Stomach (tissue), 9 donors: ENCODE results near the gene RBFOX2. TPM values are rescaled to one million over a fixed set of nuclear protein-coding genes. Genes with fewer than 3 reads are reported as not detected.
A peak's percentile ranks its signal among the peaks of the same experiment; 100 is the strongest.
"Not testable (repeated sequence)": the region's sequence is repeated elsewhere in the genome, so short reads cannot be mapped to it uniquely, and the experiment has no call there.

Experiments used
- DNase-seq, 2 donors: peaks; one replicate each; pipeline versions ENCODE4 v3.0.0 to v3.0.0-alpha.2; 2013 to 2019
- H3K27ac ChIP-seq, 5 donors: fragments of 200-600 bp in 4 of 5; sonication (generic) in 4 of 5; one replicate each; pipeline ENCODE4 v1.5.1; 2013 to 2019; ENCODE audit warnings: mild to moderate bottlenecking in 1 of 5, moderate library complexity in 1 of 5
- H3K27me3 ChIP-seq, 3 donors: fragments of 200-600 bp; sonication (generic); one replicate each; pipeline ENCODE4 v1.5.1; 2017 to 2019; ENCODE audit warnings: mixed run types in 1 of 3
- H3K36me3 ChIP-seq, 4 donors: fragments of 200-600 bp; sonication (generic); 1 replicate in 3 of 4; 2 replicates in 1 of 4; pipeline ENCODE4 v1.5.1; 2016 to 2019
- H3K4me1 ChIP-seq, 4 donors: fragments of 200-600 bp; sonication (generic); one replicate each; pipeline ENCODE4 v1.5.1; 2016 to 2019
- H3K4me3 ChIP-seq, 4 donors: fragments of 200-600 bp; sonication (generic) in 3 of 4; one replicate each; pipeline ENCODE4 v1.5.1; 2016 to 2019; ENCODE audit warnings: mild to moderate bottlenecking in 1 of 4
- H3K9me3 ChIP-seq, 4 donors: fragments of 200-600 bp; sonication (generic); one replicate each; pipeline ENCODE4 v1.5.1; 2016 to 2019
- CTCF ChIP-seq, 7 experiments: fragments of 450-650 bp in 4 of 7; fragments of 200-600 bp in 3 of 7; sonication (generic) in 3 of 7; IDR thresholded peaks; one replicate each; pipeline ENCODE4 v1.5.1; 2016 to 2019; ENCODE audit warnings: antibody characterized with exemption in 7 of 7, control low read depth in 2 of 7, mild to moderate bottlenecking in 1 of 7
- EP300 ChIP-seq: sonication (generic); formaldehyde crosslinking; IDR thresholded peaks from one replicate; pipeline ENCODE4 v1.6.1; 2017; ENCODE audit warnings: antibody characterized with exemption
- POLR2A ChIP-seq, 4 donors: fragments of 450-650 bp; IDR thresholded peaks; one replicate each; pipeline ENCODE4 v1.6.1; 2016; ENCODE audit warnings: antibody characterized with exemption in 4 of 4, control low read depth in 2 of 4, mild to moderate bottlenecking in 1 of 4, moderate library complexity in 1 of 4
- POLR2AphosphoS5 ChIP-seq, 3 donors: sonication (generic); formaldehyde crosslinking; IDR thresholded peaks; one replicate each; pipeline ENCODE4 v1.6.1; 2016; ENCODE audit warnings: antibody characterized with exemption in 3 of 3
- WGBS, 5 donors: extraction: QIAGEN DNeasy Blood & Tissue Kit in 3 of 5; methylation state at CpG; one replicate each; pipeline versions ENCODE4 v1.1.5 to v1.1.7; 2013 to 2018; 5-methylcytosine and 5-hydroxymethylcytosine counted together
- intact Hi-C: fragments of 100-400 bp; cut with DNase I; formaldehyde crosslinking; loops from one replicate; pipeline ENCODE4 v1.15.1; 2023; ENCODE audit warnings: low total_unique reads
- polyA plus RNA-seq, 3 donors: library from polyadenylated mRNA; stranded (reverse); fragments of 200-250 nt; gene quantifications; one replicate each; pipeline ENCODE4 v1.2.3, GENCODE V29; 2013
- total RNA-seq, 5 donors: library from RNA; depleted of rRNA; stranded (reverse); fragments of >200 nt; gene quantifications; one replicate each; pipeline versions ENCODE4 v1.1.0 to v1.2.3, GENCODE V29; 2014 to 2016
- donor health status: healthy with polysubstance abuse.
- donor health status: Bipolar disorder and iron deficiency.
- donor health status: healthy.

Gene RBFOX2
- total and polyA plus RNA-seq, 8 donors: 14.9 to 176 (median 46.7) TPM

GRCh38 chr22:35739076-35739930, 289.3 kb downstream of the RBFOX2 start:
- no peak overlapping the region for H3K27ac ChIP-seq
- intact Hi-C loops: no loop called here
- WGBS, 5 donors: 87 to 95% (median 90%) methylated on average over 12 of the region's 12 CpGs
- DNase-seq: peak in 1 of 2 donors; percentile 23
- H3K9me3 ChIP-seq: no peaks in the 10 kb centered on the region
- H3K36me3 ChIP-seq: peaks cover 7 to 58% (median 46%) of the 10 kb centered on the region in 4 donors
- H3K27me3 ChIP-seq: no peaks in the 10 kb centered on the region
- TF ChIP-seq EP300 (no peak), POLR2A (IDR thresholded peaks at IDR 0.05) (no peak), CTCF (IDR thresholded peaks at IDR 0.05) (peak in 1 of 7 experiments; percentile 22), POLR2AphosphoS5 (IDR thresholded peaks at IDR 0.05) (no peak)
- H3K4me1 ChIP-seq: no peaks in the 10 kb centered on the region
- no peak overlapping the region for H3K4me3 ChIP-seq

GRCh38 chr22:35737886-35738285, 290.7 kb downstream of the RBFOX2 start:
- intact Hi-C loops, H3K4me3 ChIP-seq, H3K27ac ChIP-seq, H3K9me3 ChIP-seq, H3K27me3 ChIP-seq, H3K4me1 ChIP-seq: not testable (repeated sequence)
- H3K36me3 ChIP-seq: peaks cover 7 to 44% (median 32%) of the 10 kb centered on the region in 4 donors
- DNase-seq: peak in 1 of 2 donors; percentile 7
- whole genome bisulfite sequencing, 5 donors: 89 to 98% (median 92%) methylated on average over 6 of the region's 6 CpGs

DNA sequence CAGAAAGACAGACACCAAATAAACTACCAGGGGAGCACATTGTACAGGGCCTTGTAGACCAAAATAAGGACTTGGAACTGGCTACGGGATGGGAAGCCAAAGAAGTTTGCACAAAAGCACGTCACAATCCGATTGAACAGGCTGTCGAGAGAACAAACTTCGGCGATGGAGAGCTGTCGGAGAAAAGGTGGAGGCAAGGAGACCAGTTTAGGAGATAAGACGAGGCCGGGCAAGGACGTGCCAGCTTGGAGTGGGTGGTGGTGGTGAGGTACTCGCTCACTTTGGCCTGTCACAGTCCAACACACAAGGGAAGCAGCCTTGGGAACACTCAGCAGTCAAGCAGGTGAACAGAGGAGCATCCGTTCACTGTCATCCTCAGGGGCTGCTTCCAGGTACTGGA, 291.9 kb downstream of the RBFOX2 start:
- WGBS, 5 donors: 78 to 90% (median 86%) methylated on average over 11 to 12 of the region's 12 CpGs
- intact Hi-C loops: no loop called here
- Histone ChIP-seq H3K36me3 (peaks cover 3 to 34% (median 24%) of the 10 kb centered on the region in 4 donors), H3K4me3 (no peak overlapping the region), H3K9me3 (no peaks in the 10 kb centered on the region), H3K4me1 (no peaks in the 10 kb centered on the region), H3K27ac (no peak overlapping the region), H3K27me3 (no peaks in the 10 kb centered on the region)
- no peak for DNase-seq
- no peak for TF ChIP-seq POLR2A (IDR thresholded peaks at IDR 0.05)
- TF ChIP-seq EP300: no peak
- TF ChIP-seq CTCF (IDR thresholded peaks at IDR 0.05): no peak
- TF ChIP-seq POLR2AphosphoS5 (IDR thresholded peaks at IDR 0.05): no peak

DNA sequence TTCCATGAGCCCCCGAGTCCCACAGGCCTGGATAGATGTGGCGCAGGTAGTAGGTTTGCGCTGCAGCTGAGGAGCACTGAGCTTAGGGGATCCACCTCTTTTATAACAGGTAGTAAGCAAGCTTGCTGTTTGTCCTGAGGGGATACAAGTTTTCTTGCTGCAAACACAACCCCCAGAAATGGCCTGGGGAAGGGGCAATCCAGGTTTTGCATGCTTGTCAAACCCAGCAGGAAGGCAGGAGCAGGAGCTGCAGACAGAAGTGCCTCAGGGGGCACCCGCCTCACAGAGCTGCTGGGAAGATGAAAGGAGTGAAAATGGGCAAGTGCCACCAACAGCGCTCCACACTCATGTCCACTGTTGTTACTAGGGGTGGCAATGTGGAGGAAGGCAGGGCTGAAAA, 292.5 kb downstream of the RBFOX2 start:
- H3K27me3 ChIP-seq: no peaks in the 10 kb centered on the region
- no peaks in the 10 kb centered on the region for H3K4me1 ChIP-seq
- intact Hi-C loops: no loop called here

More for the DNA sequence above, 292.5 kb downstream of the RBFOX2 start:
- H3K36me3 ChIP-seq: peaks cover 3 to 29% (median 22%) of the 10 kb centered on the region in 4 donors
- TF ChIP-seq CTCF (IDR thresholded peaks at IDR 0.05): no peak
- H3K9me3 ChIP-seq: no peaks in the 10 kb centered on the region
- H3K27ac ChIP-seq: no peak overlapping the region
- WGBS, 5 donors: 94 to 97% (median 96%) methylated on average over 5 of the region's 5 CpGs
- no peak for DNase-seq
- H3K4me3 ChIP-seq: no peak overlapping the region
